Stimulated activated CD8-positive, alpha-beta memory T cell treated with anti-CD3 and anti-CD28 coated beads, Interleukin-7, amount 100 ng/mL, for 4 hours (primary cell): ENCODE results near the gene CHD6.

ENCODE experiments used
- DNase-seq, 2 donors: peaks; one replicate each; pipeline ENCODE4 v3.0.0-alpha.2; 2020; ENCODE audit warnings: low read depth in 2 of 2

Gene CHD6

GRCh38 chr20:41403604-41404003 lies 214.6 kb downstream of the CHD6 start:
- DNase-seq: no peak

- no peak for DNase-seq
Measured at GRCh38 chr20:41398408-41398807, 219.8 kb downstream of the CHD6 start.

- DNase-seq: no peak
Measured at GRCh38 chr20:41395667-41396664, 222.2 kb downstream of the CHD6 start.

GRCh38 chr20:41394931-41395666 lies 223.1 kb downstream of the CHD6 start:
- no peak for DNase-seq

GRCh38 chr20:41394081-41394480 lies 224.1 kb downstream of the CHD6 start:
- DNase-seq: no peak

- no peak for DNase-seq
Measured at GRCh38 chr20:41393705-41394066, 224.5 kb downstream of the CHD6 start.

GRCh38 chr20:41392871-41393704 lies 225.1 kb downstream of the CHD6 start:
- DNase-seq: no peak

- DNase-seq: no peak
Measured at GRCh38 chr20:41392295-41392694, 225.9 kb downstream of the CHD6 start.

- no peak for DNase-seq
Measured at GRCh38 chr20:41391587-41392001, 226.6 kb downstream of the CHD6 start.

GRCh38 chr20:41390889-41391288 lies 227.3 kb downstream of the CHD6 start:
- DNase-seq: no peak

GRCh38 chr20:41387444-41387851 lies 230.7 kb downstream of the CHD6 start:
- DNase-seq: no peak

- no peak for DNase-seq
Measured at GRCh38 chr20:41386502-41387427, 231.4 kb downstream of the CHD6 start.

- DNase-seq: no peak
Measured at GRCh38 chr20:41382791-41383305, 235.3 kb downstream of the CHD6 start.

GRCh38 chr20:41380551-41381193 lies 237.5 kb downstream of the CHD6 start:
- DNase-seq: no peak

GRCh38 chr20:41379551-41379950 lies 238.6 kb downstream of the CHD6 start:
- DNase-seq: no peak

- DNase-seq: no peak
Measured at GRCh38 chr20:41377275-41377674, 240.9 kb downstream of the CHD6 start.

GRCh38 chr20:41376349-41376748 lies 241.8 kb downstream of the CHD6 start:
- no peak for DNase-seq

GRCh38 chr20:41375846-41376245 lies 242.3 kb downstream of the CHD6 start:
- no peak for DNase-seq

- no peak for DNase-seq
Measured at GRCh38 chr20:41373931-41374920, 244.0 kb downstream of the CHD6 start.
